K562 (cell line): ENCODE results near the gene CELSR3. TPM values are rescaled to one million over a fixed set of nuclear protein-coding genes. Genes with fewer than 3 reads are reported as not detected.

ENCODE experiments used
- AFF1 ChIP-seq, 2 experiments: fragments of 450-650 bp; IDR thresholded peaks; 2 replicates each; pipeline ENCODE4 v1.6.1; 2018; ENCODE audit warnings: mild to moderate bottlenecking in 2 of 2, low read depth in 1 of 2; ENCODE audit not compliant: partially characterized antibody in 2 of 2
- CCNT2 ChIP-seq: IDR thresholded peaks from 2 replicates; pipeline ENCODE4 v1.6.1; 2011; ENCODE audit warnings: borderline replicate concordance, low read depth, mild to moderate bottlenecking, moderate library complexity, mixed read lengths, low read length; ENCODE audit not compliant: insufficient read length; ENCODE audit errors: extremely low read depth
- CREM ChIP-seq: IDR thresholded peaks from 2 replicates; pipeline ENCODE4 v1.6.1; 2014; ENCODE audit warnings: antibody characterized with exemption, low read depth
- NR3C1 ChIP-seq: sonication (generic); formaldehyde crosslinking; IDR thresholded peaks from 2 replicates; pipeline ENCODE4 v1.8.1; 2022; ENCODE audit warnings: missing genetic modification reagents
- PCBP2 ChIP-seq: fragments of 200-400 bp; formaldehyde crosslinking; IDR thresholded peaks from 2 replicates; pipeline ENCODE4 v1.6.1; 2018; ENCODE audit warnings: low read length, low read depth, mild to moderate bottlenecking, moderate library complexity; ENCODE audit not compliant: poor library complexity, severe bottlenecking
- PKNOX1 ChIP-seq: fragments of 450-650 bp; IDR thresholded peaks from 2 replicates; pipeline ENCODE4 v1.6.1; 2016
- RAD21 ChIP-seq, 2 experiments: fragments of 250-450 bp in 1 of 2; fragments of 450-650 bp in 1 of 2; sonication (Bioruptor Pico) in 1 of 2; formaldehyde crosslinking in 1 of 2; IDR thresholded peaks in 1 of 2; conservative IDR thresholded peaks in 1 of 2; 2 replicates each; pipeline versions ENCODE4 v1.4.0 to v1.8.0; 2020 to 2022; ENCODE audit warnings: mild to moderate bottlenecking in 2 of 2, moderate library complexity in 1 of 2
- REST ChIP-seq, 2 experiments: fragments of 450-650 bp; formaldehyde crosslinking in 1 of 2; IDR thresholded peaks; 2 replicates each; pipeline versions ENCODE4 v1.4.0 to v1.6.1; 2014 to 2020; ENCODE audit warnings: mild to moderate bottlenecking in 2 of 2, borderline replicate concordance in 1 of 2, low read depth in 1 of 2
- polyA plus RNA-seq, 8 experiments: library from polyadenylated mRNA; depleted of rRNA in 4 of 8; stranded (reverse) in 5 of 8; unstranded in 3 of 8; fragments of >200 nt; fragmentation: Nextera tagmentation in 2 of 8; fragmentation: Illumina TruSeq in 1 of 8; extraction: Ambion mirVana in 2 of 8; extraction: Trizol in 1 of 8; gene quantifications; 2 replicates each; pipeline versions ENCODE4 v1.2.1 to v1.2.3, GENCODE V29; 2011 to 2014; ENCODE audit warnings: inconsistent platforms in 1 of 8, missing spikeins in 1 of 8
- total RNA-seq, 7 experiments: library from RNA; depleted of rRNA in 6 of 7; stranded (reverse); fragments of >200 nt in 6 of 7; fragmentation: Illumina TruSeq in 2 of 7; extraction: Trizol in 2 of 7; gene quantifications; 2 replicates each; pipeline versions ENCODE4 v1.2.1 to v1.2.3, GENCODE V29; 2011 to 2021; ENCODE audit warnings: low replicate concordance in 1 of 7

CELSR3 gene
- total and polyA plus RNA-seq, 9 of the 15 experiments (the other 6 are each of a cell fraction or from before 2014, with no cell fraction given): 0.10 to 2.7 (median 0.76) TPM

- TF ChIP-seq AFF1 (IDR thresholded peaks at IDR 0.05; ENCODE audit: low read depth in 1 of 2, partially characterized antibody in 2 of 2): no peak
- TF ChIP-seq PKNOX1: no peak
- no peak for TF ChIP-seq NR3C1 (CRISPR knock-in tag)
- peak; percentile 31; the same call in 1 of the 2 replicates for TF ChIP-seq REST (IDR thresholded peaks at IDR 0.05; ENCODE audit: borderline replicate concordance)
- TF ChIP-seq REST (CRISPR knock-in tag; IDR thresholded peaks at IDR 0.05; ENCODE audit: low read depth): no peak
- peak; percentile 63 for TF ChIP-seq CREM
- TF ChIP-seq PCBP2: no peak
- TF ChIP-seq RAD21 (CRISPR knock-in tag; conservative IDR thresholded peaks at IDR 0.05 in 1 of 2, IDR thresholded peaks at IDR 0.05 in 1 of 2): peak; percentile 28 to 39; a peak in 3 of 4 replicates
- TF ChIP-seq CCNT2: peak; percentile 47
These were observed 23.2 kb upstream of the CELSR3 start, which contains the start of gene NCKIPSD (continued) for GRCh38 chr3:48685603-48686511.
